Retinal pigment epithelial cell (primary cell): ENCODE results near the gene NCKAP5.

Experiments
- DNase-seq: peaks from one replicate; pipeline ENCODE4 v3.0.0-alpha.2; 2010; ENCODE audit warnings: low read depth
- H3K4me3 ChIP-seq: 2 replicates; pipeline ENCODE4 v1.5.1; 2011; ENCODE audit warnings: mild to moderate bottlenecking, low read length, control low read depth, moderate library complexity
- CTCF ChIP-seq: conservative IDR thresholded peaks from 2 replicates; pipeline ENCODE4 v1.5.1; 2011; ENCODE audit warnings: low read depth, low read length, control low read depth, inconsistent platforms

Gene NCKAP5

GRCh38 chr2:133197156-133197555, 371.1 kb downstream of the NCKAP5 start:
- H3K4me3 ChIP-seq = no peak overlapping the region
- DNase-seq = no peak
- TF ChIP-seq CTCF = no peak

- no peak overlapping the region for H3K4me3 ChIP-seq
- no peak for TF ChIP-seq CTCF
- DNase-seq = no peak
Observed at GRCh38 chr2:133194777-133195335, 373.4 kb downstream of the NCKAP5 start.

GRCh38 chr2:133194362-133194655, 374.0 kb downstream of the NCKAP5 start:
- no peak for DNase-seq
- no peak for TF ChIP-seq CTCF
- H3K4me3 ChIP-seq = no peak overlapping the region

- TF ChIP-seq CTCF = no peak
- H3K4me3 ChIP-seq = no peak overlapping the region
- no peak for DNase-seq
Observed at GRCh38 chr2:133193544-133194361, 374.5 kb downstream of the NCKAP5 start.

- peak; percentile 32 for TF ChIP-seq CTCF
- no peak for DNase-seq
Observed at GRCh38 chr2:133192028-133192427, 376.2 kb downstream of the NCKAP5 start.

GRCh38 chr2:133177196-133177595, 391.1 kb downstream of the NCKAP5 start:
- no peak for DNase-seq
- TF ChIP-seq CTCF = no peak
- no peak overlapping the region for H3K4me3 ChIP-seq

More at GRCh38 chr2:133192028-133192427, 376.2 kb downstream of the NCKAP5 start:
- H3K4me3 ChIP-seq = no peak overlapping the region

GRCh38 chr2:133175926-133176325, 392.3 kb downstream of the NCKAP5 start:
- H3K4me3 ChIP-seq = no peak overlapping the region
- TF ChIP-seq CTCF = no peak
- DNase-seq = no peak
